GM21515 (cell line): ENCODE measurements around the gene GLA.

Experiments
- ATAC-seq: cut with Tn5 transposase; IDR thresholded peaks from one replicate; pipeline ENCODE4 v1.9.1; 2021; ENCODE audit not compliant: unreplicated experiment

Gene GLA

GRCh38 chrX:101398694-101399093 is 9.0 kb downstream of the GLA start:
- no peak for ATAC-seq

GRCh38 chrX:101397779-101398178 is 9.9 kb downstream of the GLA start:
- no peak for ATAC-seq

- no peak for ATAC-seq
Measured at GRCh38 chrX:101395789-101396188, 11.9 kb downstream of the GLA start.

GRCh38 chrX:101394372-101394771 is 13.4 kb downstream of the GLA start:
- ATAC-seq, result no peak

GRCh38 chrX:101393530-101394305 is 14.0 kb downstream of the GLA start:
- no peak for ATAC-seq

GRCh38 chrX:101391831-101392230 is 15.9 kb downstream of the GLA start:
- no peak for ATAC-seq

- peak; percentile 86 for ATAC-seq
Measured at GRCh38 chrX:101390664-101391525, 16.8 kb downstream of the GLA start, which contains the start of gene RPL36A. Gene RPL36A, plus strand, starts transcription at chrX:101391011. Its CDS starts 33 bp downstream, at chrX:101391044.

GRCh38 chrX:101388604-101389003 is 19.1 kb downstream of the GLA start:
- no peak for ATAC-seq

GRCh38 chrX:101386542-101386885 is 21.2 kb downstream of the GLA start:
- ATAC-seq, result no peak

- peak; percentile 63 for ATAC-seq
Measured at GRCh38 chrX:101385795-101386541, 21.8 kb downstream of the GLA start, which contains the start of gene BTK. Gene BTK, minus strand, starts transcription at chrX:101386191. Its CDS starts 10,907 bp downstream, at chrX:101375284.

- ATAC-seq, result no peak
Measured at GRCh38 chrX:101385026-101385684, 22.6 kb downstream of the GLA start.

GRCh38 chrX:101383679-101384205 is 24.0 kb downstream of the GLA start:
- ATAC-seq, result peak; percentile 74

GRCh38 chrX:101377547-101377946 is 30.2 kb downstream of the GLA start:
- ATAC-seq, result no peak

- ATAC-seq, result peak; percentile 74
Measured at GRCh38 chrX:101370888-101371504, 36.7 kb downstream of the GLA start.

GRCh38 chrX:101369687-101370086 is 38.0 kb downstream of the GLA start:
- ATAC-seq, result no peak

GRCh38 chrX:101368800-101369199 is 38.9 kb downstream of the GLA start:
- ATAC-seq, result no peak

- ATAC-seq, result no peak
Measured at GRCh38 chrX:101365301-101365795, 42.4 kb downstream of the GLA start.

- no peak for ATAC-seq
Measured at GRCh38 chrX:101362757-101363156, 45.0 kb downstream of the GLA start.

- ATAC-seq, result no peak
Measured at GRCh38 chrX:101362116-101362515, 45.6 kb downstream of the GLA start.

- ATAC-seq, result no peak
Measured at GRCh38 chrX:101360390-101360789, 47.3 kb downstream of the GLA start.
